ENCODE results near the gene CDK3.
"Not testable (repeated sequence)": the region's sequence is repeated elsewhere in the genome, so short reads cannot be mapped to it uniquely, and the experiment has no call there.

CDK3 gene

DNA sequence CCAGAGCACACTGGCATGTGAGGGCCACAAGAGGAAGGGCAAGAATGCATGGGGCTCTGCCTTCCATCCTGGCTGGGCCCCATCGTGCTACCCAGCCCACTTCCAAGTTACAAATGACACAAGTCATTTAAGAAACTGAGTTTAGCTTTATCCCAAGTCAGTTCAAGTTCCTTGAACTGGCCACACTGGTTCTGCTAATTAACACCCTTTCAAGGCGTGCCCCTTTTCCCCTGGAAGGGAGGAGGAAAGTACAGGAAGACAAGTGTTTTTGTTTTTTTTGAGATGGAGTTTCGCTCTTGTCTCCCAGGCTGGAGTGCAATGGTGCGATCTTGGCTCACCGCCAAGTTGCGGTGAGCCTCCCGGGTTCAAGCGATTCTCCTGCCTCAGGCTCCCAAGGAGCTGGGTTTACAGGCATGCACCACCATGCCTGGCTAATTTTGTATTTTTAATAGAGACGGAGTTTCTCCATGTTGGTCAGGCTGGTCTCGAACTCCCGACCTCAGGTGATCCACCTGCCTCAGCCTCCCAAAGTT is 43.9 kb downstream of the CDK3 start:
- not testable (repeated sequence) for DNase-seq

DNA sequence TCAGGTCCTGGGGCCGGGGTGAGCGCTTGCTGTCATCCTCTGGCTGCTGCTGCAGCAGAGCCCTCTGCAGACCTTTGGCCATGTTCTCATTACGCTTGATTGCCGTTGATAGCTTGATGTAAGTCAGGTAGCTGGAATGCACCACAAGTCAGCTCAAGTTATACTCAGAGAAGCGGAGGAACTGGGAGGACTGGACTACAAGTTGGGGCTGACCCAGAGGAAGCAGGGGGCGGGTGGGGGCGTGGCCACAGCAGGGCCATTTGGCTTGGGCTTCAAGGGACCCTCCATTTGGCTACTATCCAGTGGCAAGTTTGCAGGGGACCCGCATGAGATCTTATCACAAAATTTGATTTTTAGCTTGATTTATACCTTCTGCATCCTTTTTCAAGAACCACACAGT is 45.4 kb downstream of the CDK3 start:
- no peak for DNase-seq

DNA sequence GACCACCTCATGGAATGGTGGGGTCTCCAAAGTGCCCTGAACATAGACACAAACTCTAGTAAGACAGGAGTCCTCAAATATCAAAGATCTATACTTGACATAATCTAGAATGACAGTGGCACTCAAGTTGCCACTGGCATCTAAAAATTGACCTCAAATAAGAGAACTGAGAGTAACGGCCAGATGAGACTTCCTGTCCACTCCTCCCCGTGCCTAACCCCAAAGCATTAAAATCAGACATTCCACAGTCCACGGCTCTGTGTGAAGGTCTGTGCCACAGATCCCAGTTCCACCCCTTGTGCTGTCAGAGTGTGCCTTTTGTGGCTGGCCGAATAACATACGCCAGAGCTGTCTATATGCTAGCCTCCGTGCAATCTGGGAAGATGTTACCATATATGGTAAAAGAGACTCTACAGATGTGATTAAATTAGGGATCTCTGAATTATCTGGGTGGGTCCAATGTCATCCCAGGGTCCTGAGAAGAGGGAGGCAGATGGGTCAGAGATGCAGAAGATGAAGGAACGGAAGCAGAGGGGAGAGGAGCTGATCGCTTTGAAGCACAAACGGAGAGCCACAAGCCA is 47.5 kb downstream of the CDK3 start:
- DNase-seq = no peak

DNA sequence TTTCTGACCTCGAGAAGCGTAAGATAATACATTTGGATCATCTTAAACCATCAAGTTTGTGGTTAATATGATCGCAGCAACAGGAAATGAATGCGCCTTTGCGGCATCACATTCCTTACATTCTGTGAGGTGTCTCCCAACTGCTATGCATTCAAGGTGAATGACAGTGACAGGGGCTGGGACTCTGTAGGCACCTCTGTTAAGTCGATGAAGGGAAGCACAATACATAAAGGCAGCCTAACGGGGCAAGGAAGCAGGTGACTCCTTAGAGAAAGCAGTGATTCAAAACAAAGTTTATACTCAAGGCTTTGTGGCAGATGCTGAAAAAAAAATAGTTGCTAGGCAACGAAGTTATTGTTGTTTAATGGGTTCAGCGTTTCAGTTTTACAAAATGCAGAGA is 48.1 kb downstream of the CDK3 start:
- no peak for DNase-seq

DNA sequence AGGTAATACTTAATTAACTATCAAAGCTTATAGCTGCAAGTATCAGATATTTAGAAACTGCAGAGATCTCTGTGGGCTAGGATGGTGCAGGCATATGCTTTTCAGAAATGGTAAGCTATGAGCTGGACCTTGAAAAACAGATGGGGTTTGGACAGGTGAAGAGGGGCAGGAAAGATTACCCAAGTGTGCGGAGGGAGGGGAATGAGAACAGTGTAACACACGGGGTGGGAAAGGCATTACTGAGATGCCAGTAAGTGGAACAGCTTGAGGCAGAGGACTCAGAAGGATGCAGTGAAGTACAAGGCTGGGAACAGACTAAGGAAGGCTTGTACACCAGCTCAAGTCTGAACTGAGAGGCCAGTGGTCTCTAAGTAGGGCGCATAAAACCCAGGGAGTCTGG is 48.6 kb downstream of the CDK3 start:
- DNase-seq = no peak

DNA sequence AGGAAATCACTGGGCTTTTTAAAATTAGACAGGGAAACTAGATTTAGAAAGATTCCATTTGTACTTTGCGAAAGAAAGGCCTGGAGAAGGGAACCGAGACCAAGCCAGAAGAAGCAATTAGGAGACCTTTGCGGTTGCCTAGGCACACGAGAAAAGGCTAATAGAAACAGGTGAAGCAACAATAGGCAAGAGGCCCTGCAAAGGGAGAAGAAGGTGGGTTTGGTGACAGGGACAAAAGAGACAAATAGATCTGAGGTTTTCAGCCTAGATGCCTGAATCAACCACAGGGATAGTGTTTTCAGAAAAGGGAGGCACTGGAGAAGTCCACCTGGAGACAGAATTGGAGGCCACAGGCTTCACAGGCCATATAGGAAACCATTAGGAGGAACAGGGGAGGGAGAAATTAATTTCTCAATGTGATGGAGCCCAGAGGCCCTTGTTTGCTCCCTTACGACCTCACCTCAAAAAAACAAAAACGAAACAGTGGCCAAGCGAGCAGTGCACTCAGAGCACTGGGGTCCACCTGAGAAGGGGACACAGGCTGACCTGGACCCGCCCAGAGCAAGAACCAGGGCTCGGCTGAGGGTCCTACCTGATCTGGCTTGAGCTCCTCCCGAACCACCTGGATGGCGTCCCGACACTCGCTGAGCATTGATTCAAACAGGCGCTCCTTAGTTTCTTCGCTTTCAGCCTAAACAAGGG is 49.3 kb downstream of the CDK3 start:
- DNase-seq = no peak

DNA sequence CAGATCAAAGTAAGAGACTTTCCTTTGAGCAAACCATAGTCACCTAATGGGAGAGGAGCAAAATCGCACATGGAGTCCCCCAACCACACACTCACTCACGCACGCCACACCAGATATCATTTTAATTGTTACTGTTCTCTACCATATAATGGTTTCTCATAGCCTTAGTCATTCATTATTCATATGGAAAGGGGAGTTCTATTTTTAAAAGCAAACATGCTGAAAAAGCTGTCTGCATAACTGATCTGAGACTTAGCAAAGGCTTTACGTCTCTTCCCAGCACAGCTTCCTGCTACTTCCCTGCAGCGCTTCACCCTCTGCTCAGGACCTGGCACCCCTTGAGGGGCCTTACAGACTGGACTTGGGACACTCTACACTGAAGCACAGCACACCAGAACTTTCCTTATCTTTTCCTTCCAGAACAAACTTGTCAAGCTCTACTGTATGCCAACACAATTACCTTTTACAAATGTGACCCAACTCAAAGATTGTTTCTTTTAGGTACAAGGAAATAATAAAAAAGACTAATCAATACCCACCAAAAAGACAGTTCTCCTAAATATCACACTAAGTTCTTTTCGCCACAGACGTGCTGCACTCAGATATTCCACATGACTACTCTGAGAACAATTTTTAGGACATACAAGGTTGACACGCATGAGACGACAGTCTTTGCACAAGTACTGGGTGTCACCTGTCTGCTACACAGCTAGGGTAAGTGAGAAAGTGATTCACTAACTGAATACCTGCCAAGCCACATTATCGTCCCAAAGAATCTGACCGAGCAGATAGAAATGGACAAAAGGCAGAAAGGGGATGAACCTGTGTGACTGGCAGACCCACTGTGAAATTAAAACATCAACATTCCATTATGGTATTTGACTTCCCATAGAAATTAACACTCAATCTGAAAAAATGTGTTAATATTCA is 50.1 kb downstream of the CDK3 start:
- no peak for DNase-seq

DNA sequence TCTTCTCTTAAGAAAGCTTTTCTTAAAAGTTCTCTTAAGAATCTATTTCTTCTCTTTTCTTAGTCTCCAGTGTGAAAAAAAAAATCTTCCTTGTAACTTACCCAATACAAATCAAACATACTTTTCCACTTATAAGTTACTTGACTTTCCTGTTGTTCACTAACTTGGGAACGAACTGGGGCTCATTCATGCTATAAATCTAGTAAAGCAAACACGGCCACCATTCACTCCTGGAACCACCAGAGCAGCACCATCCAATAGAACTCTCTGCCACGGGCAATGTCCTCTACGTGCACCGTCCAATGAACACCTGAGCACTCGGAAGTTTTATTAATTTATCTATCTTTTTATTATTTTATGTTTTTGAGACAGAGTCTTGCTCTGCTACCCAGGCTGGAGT is 50.9 kb downstream of the CDK3 start:
- no peak for DNase-seq

DNA sequence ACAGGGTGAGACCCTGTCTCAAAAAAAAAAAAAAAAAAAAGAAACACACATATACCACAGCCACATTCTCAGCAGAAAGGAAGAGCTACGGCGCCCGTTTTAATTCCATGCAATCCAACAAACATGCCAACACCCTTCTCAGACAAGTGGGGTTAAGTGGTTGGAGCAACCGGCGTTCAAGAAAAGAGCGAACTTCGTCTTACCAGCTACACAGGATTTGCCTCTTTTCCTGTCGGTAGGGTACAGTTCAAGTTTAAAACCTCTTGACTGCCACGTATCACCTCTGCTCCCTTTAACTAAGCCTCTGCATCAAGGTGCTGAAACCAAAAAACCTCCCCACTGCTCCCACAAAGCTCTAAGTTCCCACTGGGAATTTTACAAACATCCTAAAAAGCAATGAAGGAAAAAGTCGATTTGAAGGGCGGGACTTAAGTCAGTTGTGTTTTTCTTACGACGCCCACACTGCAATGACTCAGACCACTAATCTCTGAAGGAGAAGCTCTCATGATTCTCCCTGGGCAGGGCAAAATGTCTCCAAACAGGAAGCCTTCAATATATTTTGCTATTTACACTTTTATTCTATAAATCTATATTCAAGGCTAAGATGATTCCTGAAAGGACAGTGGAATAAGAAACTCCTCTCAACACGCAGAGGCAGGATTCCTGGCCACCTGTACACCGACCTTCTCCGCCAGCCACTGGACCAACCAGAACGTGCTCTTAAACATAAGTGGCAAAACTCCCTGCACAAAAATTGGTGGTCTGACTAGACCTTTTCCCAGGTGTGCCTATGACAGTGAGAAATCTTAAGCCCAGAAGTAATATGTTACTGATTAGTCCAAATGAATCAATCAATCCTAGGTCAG is 52.8 kb downstream of the CDK3 start:
- DNase-seq = peak; percentile 31

DNA sequence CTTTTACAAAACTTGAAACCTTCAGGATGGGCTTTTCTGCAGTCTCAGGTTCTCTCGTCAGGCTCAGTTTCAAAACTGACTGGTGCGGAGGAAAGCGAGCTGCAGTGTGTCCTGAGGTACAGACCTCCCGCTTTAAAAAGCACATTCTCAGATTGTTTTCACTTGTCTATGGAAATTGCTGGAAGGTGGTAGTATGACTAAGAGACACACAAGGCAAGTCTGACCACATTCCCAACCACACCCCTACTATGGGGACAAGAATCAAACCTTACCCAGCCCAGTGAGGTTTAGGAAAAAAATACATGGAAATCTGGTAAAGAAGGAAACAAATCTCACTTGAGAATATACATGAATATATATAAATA is 53.4 kb downstream of the CDK3 start:
- DNase-seq = no peak
